ENCODE measurements around the gene MFN2.
"Not testable (repeated sequence)": the region's sequence is repeated elsewhere in the genome, so short reads cannot be mapped to it uniquely, and the experiment has no call there.

The MFN2 gene

DNA sequence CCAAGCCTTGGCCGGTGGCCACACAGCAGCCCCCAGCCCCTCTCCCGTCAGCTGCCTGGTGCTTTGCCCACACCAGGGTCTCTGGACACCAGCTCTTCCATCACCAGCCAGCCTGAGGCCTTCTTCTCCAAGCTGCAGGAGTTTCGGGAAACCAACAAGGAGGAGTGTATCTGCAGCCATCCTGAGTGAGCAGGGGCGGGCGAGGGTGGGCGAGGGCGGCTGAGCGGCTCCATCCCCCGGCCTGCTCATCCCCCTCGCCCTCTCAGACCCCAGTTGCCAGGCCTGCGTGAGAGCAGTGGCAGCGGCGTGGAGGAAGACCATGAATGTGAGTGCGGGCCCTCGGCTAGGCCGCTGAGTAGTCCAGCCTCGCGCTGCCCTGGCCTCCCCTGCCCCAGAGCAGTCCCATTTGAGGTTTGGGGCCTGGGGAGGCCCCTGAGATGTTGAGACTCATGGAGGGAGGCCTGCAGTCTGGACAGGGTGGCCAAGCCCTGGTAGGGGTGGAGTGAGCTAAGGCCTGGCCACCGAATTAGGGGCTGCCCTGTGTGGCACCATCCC is 48.8 kb downstream of the MFN2 start:
- FAIRE-seq: no peak

DNA sequence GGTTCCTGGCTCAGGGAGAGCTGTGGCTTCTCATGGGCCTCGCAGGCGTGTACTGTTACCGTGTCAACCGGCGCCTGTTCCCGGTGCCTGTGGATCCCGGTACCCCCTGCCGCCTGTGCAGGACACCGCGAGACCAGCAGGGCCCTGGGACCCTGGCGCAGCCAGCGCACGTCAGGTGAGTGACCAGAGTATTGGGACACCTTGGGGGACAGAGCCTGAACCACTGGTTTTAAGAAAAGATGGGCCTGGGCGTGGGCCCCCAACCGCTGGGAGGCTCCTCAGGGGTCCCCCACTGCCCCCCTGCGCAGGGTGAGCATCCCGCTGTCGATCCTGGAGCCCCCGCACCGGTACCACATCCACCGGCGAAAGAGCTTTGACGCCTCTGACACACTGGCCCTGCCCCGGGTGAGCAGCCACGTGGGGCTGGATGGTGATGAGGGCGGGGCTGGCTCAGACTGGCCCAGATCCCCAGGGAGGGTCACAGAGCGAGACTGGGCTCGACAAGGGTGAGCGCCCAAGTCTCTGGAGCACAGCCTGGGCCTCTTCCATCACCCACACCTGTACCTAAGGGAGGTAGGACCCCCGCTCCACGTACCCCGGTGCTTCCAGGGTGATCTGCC is 49.6 kb downstream of the MFN2 start:
- FAIRE-seq: no peak

- FAIRE-seq: no peak
These were observed 51.1 kb downstream of the MFN2 start for GRCh38 chr1:12031039-12031980.

DNA sequence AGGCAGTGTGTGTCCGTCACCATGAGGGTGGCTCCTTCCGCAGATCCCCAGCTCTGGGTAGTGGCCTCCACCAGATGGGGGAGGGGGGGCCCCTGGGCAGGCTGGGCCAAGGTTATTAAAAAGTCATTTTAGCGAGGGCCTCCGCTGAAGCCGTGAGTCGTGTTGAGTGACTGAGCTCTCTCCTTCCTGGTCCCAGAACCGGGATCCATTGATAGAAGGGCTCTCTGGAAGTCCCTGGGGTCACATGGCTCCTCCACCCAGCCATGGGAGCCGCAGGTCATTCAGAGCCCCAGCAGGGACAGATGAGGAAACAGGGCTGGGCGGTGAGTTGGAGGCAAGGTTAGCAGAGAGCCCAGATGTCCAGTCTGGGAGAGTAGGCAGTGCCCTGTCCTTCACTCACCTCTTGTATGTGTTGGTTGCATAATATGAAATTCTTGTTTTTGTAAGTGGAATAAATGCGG is 51.9 kb downstream of the MFN2 start:
- FAIRE-seq: no peak

- not testable (repeated sequence) for FAIRE-seq
These were observed 53.2 kb downstream of the MFN2 start for GRCh38 chr1:12033441-12033840.

DNA sequence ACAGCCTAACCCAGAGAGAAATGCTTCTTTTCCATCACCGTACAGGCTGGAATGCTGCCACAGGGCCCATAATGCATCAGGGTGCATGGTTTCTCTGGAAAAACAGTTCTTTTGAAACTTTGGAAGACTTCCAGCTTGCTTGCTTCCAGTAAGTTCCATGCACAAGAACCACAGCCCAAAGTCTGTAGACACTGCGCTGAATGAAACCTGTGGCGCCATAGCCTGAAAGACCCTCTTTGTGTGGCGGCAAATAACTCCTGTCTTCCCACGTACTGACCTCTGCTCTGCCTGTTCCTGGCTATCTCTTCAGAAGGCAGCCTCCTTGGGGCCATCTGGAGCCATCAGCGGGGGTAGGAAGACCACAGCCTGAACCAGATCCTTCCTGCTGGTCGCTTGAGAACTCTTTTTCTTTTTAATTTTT is 54.1 kb downstream of the MFN2 start:
- FAIRE-seq: no peak

GRCh38 chr1:12035312-12035711 is 55.1 kb downstream of the MFN2 start:
- FAIRE-seq: no peak

GRCh38 chr1:12037486-12038355 is 57.5 kb downstream of the MFN2 start:
- no peak for FAIRE-seq

DNA sequence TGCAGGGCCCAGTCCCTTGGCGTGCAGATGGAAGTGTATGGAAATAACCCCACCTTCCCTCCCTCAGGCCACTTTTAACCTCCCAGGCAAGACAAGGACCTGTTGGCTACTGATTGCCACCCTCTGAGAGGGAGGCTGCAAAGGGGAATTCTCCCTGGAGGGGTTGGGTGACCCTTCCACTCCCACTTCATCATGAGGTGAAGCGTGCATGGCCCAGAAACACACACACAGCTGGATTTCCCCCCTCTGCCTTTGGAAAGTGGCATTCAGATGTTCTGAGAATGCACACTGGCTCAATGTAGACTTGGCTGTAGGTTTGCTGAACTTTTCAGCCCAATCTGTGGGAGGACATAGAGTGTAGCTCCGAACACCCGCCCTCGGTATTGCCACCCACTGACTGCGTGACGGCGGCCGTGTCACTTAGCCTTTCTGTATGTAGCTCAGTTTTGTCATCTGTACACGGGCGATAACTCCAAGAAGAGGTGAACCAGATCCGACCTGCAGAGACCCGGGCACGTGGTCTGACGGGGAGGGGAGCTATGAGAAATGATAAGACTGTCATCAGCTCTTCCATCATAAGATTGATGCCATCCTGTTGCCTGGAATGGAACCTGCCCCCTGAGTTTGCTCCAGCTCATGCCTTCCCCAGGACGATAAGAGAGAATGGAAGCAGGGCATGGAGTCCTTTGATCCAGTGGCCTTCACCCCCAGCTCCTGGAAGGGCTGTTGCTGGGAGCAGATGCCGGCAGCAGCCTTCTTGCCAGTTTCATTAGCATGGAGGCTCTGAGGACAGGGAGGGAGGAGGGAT is 58.3 kb downstream of the MFN2 start:
- no peak for FAIRE-seq

DNA sequence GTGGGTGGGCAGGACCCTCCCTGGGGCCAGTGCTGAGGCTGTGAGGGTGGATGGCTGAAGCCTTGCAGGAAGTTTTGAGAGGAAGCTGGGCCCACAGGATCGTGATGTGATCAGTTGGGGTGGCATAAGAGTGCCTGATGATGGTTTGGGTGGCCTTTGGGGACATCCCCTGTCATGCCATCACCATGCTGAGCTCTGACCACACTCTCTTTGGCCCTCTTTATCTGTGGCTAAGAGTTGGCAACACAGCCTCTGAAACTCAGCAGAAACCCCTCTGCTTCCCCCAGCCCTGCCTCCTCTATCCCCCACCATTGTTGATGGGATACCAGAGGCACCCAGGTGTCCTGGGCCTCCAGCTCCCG is 58.9 kb downstream of the MFN2 start:
- FAIRE-seq: no peak

GRCh38 chr1:12039824-12040456 is 59.7 kb downstream of the MFN2 start:
- FAIRE-seq: not testable (repeated sequence)

- FAIRE-seq: no peak
These were observed 60.3 kb downstream of the MFN2 start for GRCh38 chr1:12040457-12041051.

- FAIRE-seq: not testable (repeated sequence)
These were observed 64.1 kb downstream of the MFN2 start for GRCh38 chr1:12044187-12044877.

GRCh38 chr1:12046749-12047119 is 66.5 kb downstream of the MFN2 start:
- FAIRE-seq: no peak

DNA sequence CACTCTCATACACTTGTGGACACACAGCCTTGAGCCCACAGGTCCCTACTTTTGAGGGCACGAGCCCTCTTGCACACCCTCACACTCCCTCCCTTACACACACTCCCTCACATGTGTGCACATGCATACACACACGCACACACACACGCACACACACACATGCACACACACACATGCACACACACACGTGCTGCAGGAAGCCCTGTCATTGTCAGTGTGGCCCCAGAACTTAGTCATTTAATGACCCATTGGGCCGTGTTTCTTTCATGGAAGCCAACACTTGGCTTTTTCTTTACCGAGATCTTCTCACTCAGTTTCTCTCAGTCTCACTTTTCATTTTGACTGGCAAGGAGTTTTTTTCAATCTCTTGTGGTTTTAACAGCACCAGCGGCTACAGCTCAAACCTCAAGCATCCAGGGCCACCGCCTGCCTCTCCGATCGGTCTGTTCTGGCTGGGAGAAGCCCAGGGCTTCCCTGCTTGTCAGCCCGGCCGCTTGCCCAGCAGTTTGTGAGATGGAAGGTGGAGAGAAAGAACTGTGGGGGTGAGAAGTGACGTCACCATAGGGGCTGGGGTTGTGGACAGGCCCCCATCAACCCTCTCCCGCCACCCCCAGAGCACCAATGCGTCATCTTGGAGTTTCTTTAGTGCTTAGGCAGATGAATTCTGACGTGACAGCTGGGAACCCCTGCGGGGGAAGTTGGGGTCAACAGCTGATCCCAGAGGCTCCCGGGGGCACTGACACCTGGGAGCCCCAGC is 67.1 kb downstream of the MFN2 start:
- FAIRE-seq: no peak

- no peak for FAIRE-seq
These were observed 68.1 kb downstream of the MFN2 start for GRCh38 chr1:12048372-12048771.

- FAIRE-seq: no peak
These were observed 69.4 kb downstream of the MFN2 start for GRCh38 chr1:12049616-12050015.

- FAIRE-seq: no peak
These were observed 71.1 kb downstream of the MFN2 start for GRCh38 chr1:12051361-12051760.

DNA sequence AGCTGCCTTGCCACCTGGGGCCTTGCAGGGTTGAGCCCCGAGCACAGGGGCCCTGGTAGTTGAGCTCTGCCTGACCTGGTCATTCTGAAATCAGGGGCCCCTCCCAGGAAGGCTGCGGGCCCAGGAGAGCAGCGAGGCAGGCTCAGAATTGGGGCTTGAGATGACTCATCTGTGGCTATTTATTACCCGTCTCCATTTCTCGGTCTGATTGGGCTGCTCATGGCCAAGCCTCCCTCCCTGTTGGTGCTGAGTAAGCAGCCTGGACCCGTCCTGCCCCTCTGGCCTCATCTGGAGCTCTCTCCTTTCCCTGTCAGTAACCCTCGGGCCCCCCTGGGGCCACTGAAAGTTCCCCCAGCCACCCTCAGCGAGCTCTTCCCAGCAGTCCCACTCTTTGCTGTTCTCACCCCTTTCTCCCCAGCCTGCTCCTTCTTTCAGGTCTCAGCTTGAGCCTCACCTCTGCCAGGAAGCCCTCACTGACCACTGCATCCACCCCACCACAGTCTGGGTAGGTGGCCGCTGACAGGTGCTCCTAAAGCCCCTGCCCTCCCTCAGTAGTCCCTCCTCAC is 71.8 kb downstream of the MFN2 start:
- no peak for FAIRE-seq

Measured in islet of Langerhans (tissue), 1 donor.